HG02885 (cell line): ENCODE data around the gene RTEL1.
"Not testable (repeated sequence)": the region's sequence is repeated elsewhere in the genome, so short reads cannot be mapped to it uniquely, and the experiment has no call there.

ENCODE experiments used
- ATAC-seq: cut with Tn5 transposase; IDR thresholded peaks from one replicate; pipeline ENCODE4 v1.9.1; 2021; ENCODE audit warnings: mild to moderate bottlenecking; ENCODE audit not compliant: unreplicated experiment, poor library complexity

Gene RTEL1

GRCh38 chr20:63663332-63664066, 5.4 kb downstream of the RTEL1 start:
- ATAC-seq = no peak

GRCh38 chr20:63664143-63664851, 6.2 kb downstream of the RTEL1 start:
- no peak for ATAC-seq

GRCh38 chr20:63664861-63665594, 6.9 kb downstream of the RTEL1 start:
- ATAC-seq = no peak

- no peak for ATAC-seq
These were observed 7.6 kb downstream of the RTEL1 start for GRCh38 chr20:63665708-63666107.

- no peak for ATAC-seq
These were observed 9.7 kb downstream of the RTEL1 start for GRCh38 chr20:63667858-63668257.

- no peak for ATAC-seq
These were observed 10.2 kb downstream of the RTEL1 start for GRCh38 chr20:63668351-63668750.

- not testable (repeated sequence) for ATAC-seq
These were observed 13.6 kb downstream of the RTEL1 start for GRCh38 chr20:63671695-63672094.

- ATAC-seq = no peak
These were observed 14.6 kb downstream of the RTEL1 start for GRCh38 chr20:63672666-63673065.

GRCh38 chr20:63673951-63674350, 15.8 kb downstream of the RTEL1 start:
- no peak for ATAC-seq

GRCh38 chr20:63675681-63676368, 17.7 kb downstream of the RTEL1 start:
- no peak for ATAC-seq

- ATAC-seq = no peak
These were observed 20.0 kb downstream of the RTEL1 start for GRCh38 chr20:63678071-63678470.

GRCh38 chr20:63678667-63679465, 20.8 kb downstream of the RTEL1 start:
- no peak for ATAC-seq

- no peak for ATAC-seq
These were observed 21.7 kb downstream of the RTEL1 start for GRCh38 chr20:63679799-63680305.

GRCh38 chr20:63680427-63680826, 22.3 kb downstream of the RTEL1 start:
- no peak for ATAC-seq

GRCh38 chr20:63680857-63681608, 22.9 kb downstream of the RTEL1 start:
- ATAC-seq = no peak

- ATAC-seq = no peak
These were observed 23.6 kb downstream of the RTEL1 start for GRCh38 chr20:63681609-63682142.

- no peak for ATAC-seq
These were observed 24.4 kb downstream of the RTEL1 start for GRCh38 chr20:63682384-63683139.
